Gastrocnemius medialis (tissue), 4 donors: ENCODE results near the gene CELSR3.

ENCODE experiments used
- POLR2A ChIP-seq, 2 donors: fragments of 450-650 bp; IDR thresholded peaks; one replicate each; pipeline ENCODE4 v1.6.1; 2017; ENCODE audit warnings: antibody characterized with exemption in 2 of 2, mild to moderate bottlenecking in 2 of 2, moderate library complexity in 2 of 2
- TF ChIP-seq, protein P1 (sequence below), 5 experiments: fragments of 450-650 bp in 3 of 5; fragments of 200-600 bp in 2 of 5; sonication (generic) in 2 of 5; IDR thresholded peaks in 4 of 5; conservative IDR thresholded peaks in 1 of 5; 1 replicate in 4 of 5; 2 replicates in 1 of 5; pipeline ENCODE4 v1.5.1; 2016 to 2019; ENCODE audit warnings: antibody characterized with exemption in 5 of 5, mild to moderate bottlenecking in 3 of 5, moderate library complexity in 3 of 5

DNA sequence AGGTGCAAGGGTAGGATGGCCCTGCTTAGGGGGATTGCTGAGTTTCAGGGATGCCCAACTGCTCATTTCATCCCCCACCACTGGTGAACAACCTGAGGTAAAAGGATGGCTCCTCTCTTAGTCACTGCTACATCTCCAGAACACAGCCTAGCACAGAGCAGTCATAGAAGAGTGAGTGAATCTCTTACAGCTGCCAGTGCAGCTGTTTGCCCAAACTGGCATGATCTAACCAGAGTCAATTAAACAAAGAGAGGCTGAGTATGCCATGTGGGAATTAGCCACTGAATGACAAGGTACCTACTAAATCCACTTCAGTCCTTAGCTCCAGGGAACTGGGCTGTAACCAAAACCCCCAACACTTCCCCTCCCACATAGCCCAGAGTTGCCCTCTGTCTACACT, 29.9 kb upstream of the CELSR3 start:
- TF ChIP-seq, protein P1, sequence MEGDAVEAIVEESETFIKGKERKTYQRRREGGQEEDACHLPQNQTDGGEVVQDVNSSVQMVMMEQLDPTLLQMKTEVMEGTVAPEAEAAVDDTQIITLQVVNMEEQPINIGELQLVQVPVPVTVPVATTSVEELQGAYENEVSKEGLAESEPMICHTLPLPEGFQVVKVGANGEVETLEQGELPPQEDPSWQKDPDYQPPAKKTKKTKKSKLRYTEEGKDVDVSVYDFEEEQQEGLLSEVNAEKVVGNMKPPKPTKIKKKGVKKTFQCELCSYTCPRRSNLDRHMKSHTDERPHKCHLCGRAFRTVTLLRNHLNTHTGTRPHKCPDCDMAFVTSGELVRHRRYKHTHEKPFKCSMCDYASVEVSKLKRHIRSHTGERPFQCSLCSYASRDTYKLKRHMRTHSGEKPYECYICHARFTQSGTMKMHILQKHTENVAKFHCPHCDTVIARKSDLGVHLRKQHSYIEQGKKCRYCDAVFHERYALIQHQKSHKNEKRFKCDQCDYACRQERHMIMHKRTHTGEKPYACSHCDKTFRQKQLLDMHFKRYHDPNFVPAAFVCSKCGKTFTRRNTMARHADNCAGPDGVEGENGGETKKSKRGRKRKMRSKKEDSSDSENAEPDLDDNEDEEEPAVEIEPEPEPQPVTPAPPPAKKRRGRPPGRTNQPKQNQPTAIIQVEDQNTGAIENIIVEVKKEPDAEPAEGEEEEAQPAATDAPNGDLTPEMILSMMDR (IDR thresholded peaks at IDR 0.05 in 4 of 5, conservative IDR thresholded peaks at IDR 0.05 in 1 of 5): no peak
- TF ChIP-seq POLR2A (IDR thresholded peaks at IDR 0.05): no peak
